ENCODE measurements around the gene F5.

DNA sequence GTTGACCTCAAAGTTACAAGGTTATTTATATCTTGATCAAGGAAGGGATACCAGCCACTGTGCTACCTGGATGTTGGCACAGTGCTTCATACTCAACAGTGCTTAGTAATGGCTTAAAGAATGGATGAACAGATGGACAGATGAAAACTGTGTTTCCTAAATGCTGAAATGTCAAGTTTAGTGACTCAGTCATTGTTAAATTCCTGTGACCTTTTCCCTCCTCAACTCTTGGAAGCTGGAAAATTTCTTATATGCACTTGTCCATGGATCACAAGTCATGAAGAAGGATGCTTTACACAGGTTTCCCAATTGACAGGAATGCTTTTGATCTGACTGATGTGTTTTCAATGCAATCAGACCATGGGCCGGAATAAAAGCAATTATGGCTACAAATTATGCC, 60.9 kb downstream of the F5 start:
- TF ChIP-seq IRF2 (CRISPR knock-in tag; IDR thresholded peaks at IDR 0.05) (no peak), HOXA7 (CRISPR knock-in tag; IDR thresholded peaks at IDR 0.05) (no peak), ZNF230 (CRISPR knock-in tag; IDR thresholded peaks at IDR 0.05) (no peak), RFX5 (IDR thresholded peaks at IDR 0.05; ENCODE audit: low read depth, low read length) (no peak), MTF2 (CRISPR knock-in tag; IDR thresholded peaks at IDR 0.05; ENCODE audit: borderline replicate concordance) (no peak), GATA4 (IDR thresholded peaks at IDR 0.05; ENCODE audit: borderline replicate concordance, low read depth) (no peak), ZSCAN9 (CRISPR knock-in tag; IDR thresholded peaks at IDR 0.05; ENCODE audit: borderline replicate concordance) (no peak), ZNF354B (CRISPR knock-in tag; IDR thresholded peaks at IDR 0.05) (no peak), TARDBP (CRISPR knock-in tag; IDR thresholded peaks at IDR 0.05) (no peak), YEATS2 (CRISPR knock-in tag; IDR thresholded peaks at IDR 0.05; ENCODE audit: borderline replicate concordance) (no peak)
- TF ChIP-seq, protein P1, sequence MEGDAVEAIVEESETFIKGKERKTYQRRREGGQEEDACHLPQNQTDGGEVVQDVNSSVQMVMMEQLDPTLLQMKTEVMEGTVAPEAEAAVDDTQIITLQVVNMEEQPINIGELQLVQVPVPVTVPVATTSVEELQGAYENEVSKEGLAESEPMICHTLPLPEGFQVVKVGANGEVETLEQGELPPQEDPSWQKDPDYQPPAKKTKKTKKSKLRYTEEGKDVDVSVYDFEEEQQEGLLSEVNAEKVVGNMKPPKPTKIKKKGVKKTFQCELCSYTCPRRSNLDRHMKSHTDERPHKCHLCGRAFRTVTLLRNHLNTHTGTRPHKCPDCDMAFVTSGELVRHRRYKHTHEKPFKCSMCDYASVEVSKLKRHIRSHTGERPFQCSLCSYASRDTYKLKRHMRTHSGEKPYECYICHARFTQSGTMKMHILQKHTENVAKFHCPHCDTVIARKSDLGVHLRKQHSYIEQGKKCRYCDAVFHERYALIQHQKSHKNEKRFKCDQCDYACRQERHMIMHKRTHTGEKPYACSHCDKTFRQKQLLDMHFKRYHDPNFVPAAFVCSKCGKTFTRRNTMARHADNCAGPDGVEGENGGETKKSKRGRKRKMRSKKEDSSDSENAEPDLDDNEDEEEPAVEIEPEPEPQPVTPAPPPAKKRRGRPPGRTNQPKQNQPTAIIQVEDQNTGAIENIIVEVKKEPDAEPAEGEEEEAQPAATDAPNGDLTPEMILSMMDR (CRISPR knock-in tag; IDR thresholded peaks at IDR 0.05): no peak
- TF ChIP-seq, protein P2, sequence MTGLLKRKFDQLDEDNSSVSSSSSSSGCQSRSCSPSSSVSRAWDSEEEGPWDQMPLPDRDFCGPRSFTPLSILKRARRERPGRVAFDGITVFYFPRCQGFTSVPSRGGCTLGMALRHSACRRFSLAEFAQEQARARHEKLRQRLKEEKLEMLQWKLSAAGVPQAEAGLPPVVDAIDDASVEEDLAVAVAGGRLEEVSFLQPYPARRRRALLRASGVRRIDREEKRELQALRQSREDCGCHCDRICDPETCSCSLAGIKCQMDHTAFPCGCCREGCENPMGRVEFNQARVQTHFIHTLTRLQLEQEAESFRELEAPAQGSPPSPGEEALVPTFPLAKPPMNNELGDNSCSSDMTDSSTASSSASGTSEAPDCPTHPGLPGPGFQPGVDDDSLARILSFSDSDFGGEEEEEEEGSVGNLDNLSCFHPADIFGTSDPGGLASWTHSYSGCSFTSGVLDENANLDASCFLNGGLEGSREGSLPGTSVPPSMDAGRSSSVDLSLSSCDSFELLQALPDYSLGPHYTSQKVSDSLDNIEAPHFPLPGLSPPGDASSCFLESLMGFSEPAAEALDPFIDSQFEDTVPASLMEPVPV (CRISPR knock-in tag; IDR thresholded peaks at IDR 0.05): no peak
- TF ChIP-seq, protein P3, sequence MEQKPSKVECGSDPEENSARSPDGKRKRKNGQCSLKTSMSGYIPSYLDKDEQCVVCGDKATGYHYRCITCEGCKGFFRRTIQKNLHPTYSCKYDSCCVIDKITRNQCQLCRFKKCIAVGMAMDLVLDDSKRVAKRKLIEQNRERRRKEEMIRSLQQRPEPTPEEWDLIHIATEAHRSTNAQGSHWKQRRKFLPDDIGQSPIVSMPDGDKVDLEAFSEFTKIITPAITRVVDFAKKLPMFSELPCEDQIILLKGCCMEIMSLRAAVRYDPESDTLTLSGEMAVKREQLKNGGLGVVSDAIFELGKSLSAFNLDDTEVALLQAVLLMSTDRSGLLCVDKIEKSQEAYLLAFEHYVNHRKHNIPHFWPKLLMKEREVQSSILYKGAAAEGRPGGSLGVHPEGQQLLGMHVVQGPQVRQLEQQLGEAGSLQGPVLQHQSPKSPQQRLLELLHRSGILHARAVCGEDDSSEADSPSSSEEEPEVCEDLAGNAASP (CRISPR knock-in tag; IDR thresholded peaks at IDR 0.05; ENCODE audit: borderline replicate concordance): no peak
- TF ChIP-seq, protein P4, sequence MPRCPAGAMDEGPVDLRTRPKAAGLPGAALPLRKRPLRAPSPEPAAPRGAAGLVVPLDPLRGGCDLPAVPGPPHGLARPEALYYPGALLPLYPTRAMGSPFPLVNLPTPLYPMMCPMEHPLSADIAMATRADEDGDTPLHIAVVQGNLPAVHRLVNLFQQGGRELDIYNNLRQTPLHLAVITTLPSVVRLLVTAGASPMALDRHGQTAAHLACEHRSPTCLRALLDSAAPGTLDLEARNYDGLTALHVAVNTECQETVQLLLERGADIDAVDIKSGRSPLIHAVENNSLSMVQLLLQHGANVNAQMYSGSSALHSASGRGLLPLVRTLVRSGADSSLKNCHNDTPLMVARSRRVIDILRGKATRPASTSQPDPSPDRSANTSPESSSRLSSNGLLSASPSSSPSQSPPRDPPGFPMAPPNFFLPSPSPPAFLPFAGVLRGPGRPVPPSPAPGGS (CRISPR knock-in tag; IDR thresholded peaks at IDR 0.05): no peak

Data from HepG2 (cell line).